Thyroid gland (tissue), 4 donors: Measurements from ENCODE around the gene SLC29A3.

Experiments used
- CTCF ChIP-seq, 6 experiments: fragments of 200-600 bp in 3 of 6; fragments of 450-650 bp in 3 of 6; sonication (generic) in 3 of 6; IDR thresholded peaks; one replicate each; pipeline ENCODE4 v1.5.1; 2016 to 2019; ENCODE audit warnings: antibody characterized with exemption in 6 of 6, mild to moderate bottlenecking in 2 of 6, inconsistent platforms in 1 of 6, moderate library complexity in 1 of 6
- POLR2A ChIP-seq, 2 donors: fragments of 450-650 bp; IDR thresholded peaks; one replicate each; pipeline ENCODE4 v1.6.1; 2017; ENCODE audit warnings: antibody characterized with exemption in 2 of 2, mild to moderate bottlenecking in 2 of 2, moderate library complexity in 1 of 2

DNA sequence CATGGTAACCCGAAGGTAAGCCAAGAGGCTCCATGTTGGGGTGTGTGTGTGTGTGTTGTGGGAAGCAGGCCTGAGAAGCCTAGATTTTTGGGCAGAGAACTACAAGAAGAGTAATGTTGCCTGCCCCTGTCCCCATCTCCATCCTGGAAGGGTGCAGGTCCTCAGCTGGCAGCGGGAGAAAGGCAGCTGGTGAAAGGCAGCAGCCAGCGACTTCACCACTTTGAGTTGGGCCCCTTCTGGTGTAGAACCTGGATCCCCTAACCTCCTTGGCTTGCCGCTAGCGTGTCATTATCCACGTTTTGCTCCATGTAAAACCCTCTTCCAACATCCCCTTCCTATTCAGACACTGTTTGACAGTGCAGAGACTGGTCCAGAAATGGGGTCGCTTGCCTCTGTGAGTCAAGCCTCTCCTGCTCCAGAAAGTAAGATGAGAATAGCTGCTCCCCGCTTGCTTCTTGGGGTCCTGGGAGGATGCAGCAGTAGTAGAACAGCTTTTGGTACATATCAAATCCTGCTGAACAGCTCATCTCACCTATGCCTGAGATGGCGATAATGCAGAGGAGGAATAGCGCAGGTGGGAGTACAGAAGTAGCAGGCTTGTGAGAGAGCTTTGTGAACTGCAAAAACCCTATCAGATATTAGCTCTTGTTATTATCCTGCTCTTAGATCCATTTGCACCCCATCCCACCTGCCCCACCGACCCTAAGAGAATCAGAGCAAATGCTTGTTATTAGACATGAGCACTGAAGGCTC, 55.6 kb downstream of the SLC29A3 start:
- TF ChIP-seq CTCF (IDR thresholded peaks at IDR 0.05) (no peak), POLR2A (IDR thresholded peaks at IDR 0.05) (no peak)
